Stimulated activated CD8-positive, alpha-beta memory T cell treated with anti-CD3 and anti-CD28 coated beads, Interleukin-12 subunit alpha, Interleukin-12 subunit beta, amount 100 ng/mL, for 4 hours (primary cell): ENCODE results near the gene LRRC37A.
"Not testable (repeated sequence)": the region's sequence is repeated elsewhere in the genome, so short reads cannot be mapped to it uniquely, and the experiment has no call there.

Source experiments
- DNase-seq: peaks from one replicate; pipeline ENCODE4 v3.0.0-alpha.2; 2020; ENCODE audit warnings: low read depth

Gene LRRC37A

DNA sequence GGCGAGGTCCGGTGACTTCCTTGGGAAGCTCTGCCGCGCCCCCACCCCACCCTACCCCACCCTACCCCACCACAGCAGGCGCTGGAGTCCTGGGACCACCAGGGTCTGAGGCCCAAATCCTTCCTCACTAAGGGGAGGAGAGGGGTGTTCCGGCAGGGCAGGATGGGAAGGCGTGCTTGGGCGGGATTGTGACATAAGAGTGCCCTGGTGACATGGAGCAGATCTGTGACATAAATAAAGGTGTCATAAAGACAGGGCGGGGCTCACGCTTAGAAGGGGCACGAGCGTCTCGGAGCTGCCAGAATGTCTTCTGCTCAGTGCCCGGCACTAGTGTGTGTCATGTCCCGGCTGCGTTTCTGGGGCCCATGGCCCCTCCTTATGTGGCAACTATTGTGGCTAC is at the start of gene LRRC37A:
TSS of gene LRRC37A (plus strand) at position 301 of the 400 bp plus-strand sequence. CDS start at position 304, 3 bp downstream.
- DNase-seq = not testable (repeated sequence)

DNA sequence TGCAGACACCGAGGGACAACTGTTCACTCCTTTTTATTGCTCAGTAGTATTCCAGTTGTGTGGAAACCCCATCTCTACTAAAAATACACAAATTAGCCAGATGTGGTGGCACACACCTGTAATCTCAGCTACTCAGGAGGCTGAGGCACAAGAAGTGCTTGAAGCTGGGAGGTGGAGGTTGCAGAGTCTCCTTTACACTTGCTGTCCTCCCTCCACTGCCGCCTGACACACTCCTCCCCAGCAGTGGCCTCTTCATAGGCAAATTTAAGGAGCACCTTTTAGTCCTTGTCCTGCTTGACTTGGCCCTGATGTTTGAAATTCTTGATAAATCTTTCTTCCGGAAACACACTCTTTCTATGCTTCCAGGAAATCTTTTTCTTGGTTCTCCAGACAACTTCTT is 45.8 kb upstream of the LRRC37A start:
- DNase-seq = not testable (repeated sequence)

DNA sequence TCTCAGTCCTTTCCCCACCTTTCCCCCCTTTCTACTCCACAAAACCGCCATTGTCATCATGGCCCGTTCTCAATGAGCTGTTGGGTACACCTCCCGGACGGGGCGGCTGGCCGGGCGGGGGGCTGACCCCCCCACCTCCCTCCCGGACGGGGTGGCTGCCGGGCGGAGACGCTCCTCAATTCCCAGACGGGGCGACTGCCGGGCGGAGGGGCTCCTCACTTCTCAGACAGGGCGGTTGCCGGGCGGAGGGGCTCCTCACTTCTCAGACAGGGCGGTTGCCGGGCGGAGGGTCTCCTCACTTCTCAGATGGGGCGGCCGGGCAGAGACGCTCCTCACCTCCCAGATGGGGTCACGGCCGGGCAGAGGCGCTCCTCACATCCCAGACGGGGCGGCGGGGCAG is 42.1 kb upstream of the LRRC37A start:
- DNase-seq = not testable (repeated sequence)

DNA sequence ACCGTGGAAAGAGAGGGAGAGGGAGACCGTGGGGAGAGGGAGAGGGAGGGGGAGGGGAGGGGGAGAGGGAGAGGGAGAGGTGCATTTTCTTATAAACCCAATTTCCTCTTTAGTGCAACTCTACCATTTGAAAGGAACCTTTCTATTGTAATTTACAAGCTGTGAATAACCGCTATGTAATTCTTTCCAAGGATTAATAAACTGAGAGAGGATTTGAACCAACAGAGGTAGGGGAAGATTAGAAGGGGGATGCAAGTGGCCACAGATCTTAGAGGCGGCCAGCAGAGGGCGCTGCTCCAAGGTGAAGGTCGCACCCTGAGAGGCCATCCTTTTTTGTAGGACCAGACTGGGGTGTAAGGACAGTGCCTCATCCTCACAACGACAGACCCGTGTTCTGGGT is 41.2 kb upstream of the LRRC37A start:
- peak; percentile 55 for DNase-seq

DNA sequence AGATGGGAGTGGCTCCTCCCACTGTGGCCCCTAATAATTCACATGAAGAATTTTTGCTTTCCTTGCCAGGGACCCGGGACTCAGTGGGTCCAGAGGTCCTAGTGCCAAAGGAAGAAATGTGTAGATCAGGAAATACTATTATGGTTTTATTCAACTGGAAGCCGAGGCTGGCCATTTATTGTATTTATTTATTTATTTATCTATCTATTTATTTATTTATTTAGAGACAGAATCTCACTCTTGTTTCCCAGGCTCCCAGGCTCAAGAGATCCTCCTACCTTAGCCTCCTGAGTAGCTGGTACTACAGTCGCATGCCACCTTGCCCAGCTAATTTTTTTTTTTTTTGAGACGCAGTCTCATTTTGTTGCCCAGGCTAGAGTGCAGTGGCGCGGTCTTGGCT is 40.7 kb upstream of the LRRC37A start:
- not testable (repeated sequence) for DNase-seq

DNA sequence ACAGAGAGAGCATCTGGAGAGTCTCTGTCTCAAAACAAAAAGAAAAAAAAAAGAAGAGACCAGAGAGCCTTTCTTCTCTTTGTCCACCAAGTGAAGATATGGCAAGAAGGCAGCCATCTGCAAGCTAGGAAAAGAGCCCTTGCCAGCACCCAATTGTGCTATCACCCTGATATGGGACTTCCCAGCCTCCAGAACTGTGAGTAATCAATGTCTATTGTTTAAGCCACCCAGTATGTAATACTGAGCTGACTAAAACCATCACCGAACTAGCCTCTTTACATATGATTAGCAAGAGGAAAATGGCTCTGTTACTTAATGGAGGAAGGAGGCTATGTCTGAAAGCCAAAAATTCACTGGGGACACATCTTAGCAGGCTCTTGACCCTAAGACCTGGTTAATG is 38.6 kb upstream of the LRRC37A start:
- not testable (repeated sequence) for DNase-seq

DNA sequence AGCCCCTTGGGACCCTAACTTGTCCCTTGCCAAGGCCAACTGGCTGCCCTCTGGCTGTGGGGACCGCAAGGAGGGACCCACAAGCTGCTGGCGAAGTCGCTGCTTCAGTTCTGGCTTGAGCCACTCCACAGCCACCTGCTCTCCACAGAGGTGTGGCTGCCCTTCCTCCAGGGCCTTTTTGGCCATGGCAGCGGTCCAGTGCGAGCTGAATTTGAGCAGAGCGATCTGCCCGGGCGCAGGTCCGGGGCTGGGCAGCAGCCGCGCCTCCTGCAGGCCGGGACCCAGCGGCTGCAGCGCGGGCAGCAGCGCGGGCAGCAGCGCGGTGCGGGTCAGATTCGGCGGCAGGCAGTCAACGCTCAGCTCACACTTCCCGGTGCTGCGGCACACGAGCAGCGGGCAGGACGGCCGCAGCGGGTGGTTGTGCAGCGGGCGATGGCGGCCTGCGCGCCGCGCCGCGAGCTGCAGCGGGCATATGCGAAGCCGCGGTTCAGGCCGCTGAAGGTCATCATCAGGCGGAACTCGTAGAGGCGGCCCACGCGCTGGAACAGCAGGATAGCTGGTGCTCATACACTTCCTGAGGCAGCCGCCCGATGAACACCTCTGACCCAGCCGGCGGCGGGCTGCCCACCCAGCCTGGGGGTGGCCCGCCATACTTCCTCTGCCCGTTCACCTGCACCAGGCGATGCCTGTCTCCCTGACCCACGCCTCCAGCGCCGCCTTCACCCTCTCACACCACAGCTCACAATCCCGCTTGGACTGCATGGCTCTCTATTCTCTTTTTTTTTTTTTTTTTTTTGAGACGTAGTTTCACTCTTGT is 34.9 kb upstream of the LRRC37A start:
- not testable (repeated sequence) for DNase-seq

DNA sequence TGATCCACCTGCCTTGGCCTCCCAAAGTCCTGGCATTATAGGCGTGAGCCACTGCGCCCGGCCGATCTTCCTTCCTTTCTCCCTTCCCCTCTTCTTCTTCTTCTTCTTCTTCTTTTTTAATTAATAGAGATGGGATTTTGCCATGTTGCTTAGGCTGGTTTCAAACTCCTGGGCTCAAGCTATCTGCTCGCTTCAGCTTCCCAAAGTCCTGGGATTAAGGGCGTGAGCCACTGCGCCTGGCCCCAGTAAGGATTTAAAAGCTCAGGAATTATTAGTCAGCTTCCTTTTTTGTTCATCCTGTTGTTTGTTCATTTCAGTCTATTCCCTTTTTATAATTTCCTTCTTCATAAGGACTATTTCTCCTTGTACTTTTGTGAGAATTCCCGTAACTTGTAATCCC is 32.7 kb upstream of the LRRC37A start:
- no peak for DNase-seq

DNA sequence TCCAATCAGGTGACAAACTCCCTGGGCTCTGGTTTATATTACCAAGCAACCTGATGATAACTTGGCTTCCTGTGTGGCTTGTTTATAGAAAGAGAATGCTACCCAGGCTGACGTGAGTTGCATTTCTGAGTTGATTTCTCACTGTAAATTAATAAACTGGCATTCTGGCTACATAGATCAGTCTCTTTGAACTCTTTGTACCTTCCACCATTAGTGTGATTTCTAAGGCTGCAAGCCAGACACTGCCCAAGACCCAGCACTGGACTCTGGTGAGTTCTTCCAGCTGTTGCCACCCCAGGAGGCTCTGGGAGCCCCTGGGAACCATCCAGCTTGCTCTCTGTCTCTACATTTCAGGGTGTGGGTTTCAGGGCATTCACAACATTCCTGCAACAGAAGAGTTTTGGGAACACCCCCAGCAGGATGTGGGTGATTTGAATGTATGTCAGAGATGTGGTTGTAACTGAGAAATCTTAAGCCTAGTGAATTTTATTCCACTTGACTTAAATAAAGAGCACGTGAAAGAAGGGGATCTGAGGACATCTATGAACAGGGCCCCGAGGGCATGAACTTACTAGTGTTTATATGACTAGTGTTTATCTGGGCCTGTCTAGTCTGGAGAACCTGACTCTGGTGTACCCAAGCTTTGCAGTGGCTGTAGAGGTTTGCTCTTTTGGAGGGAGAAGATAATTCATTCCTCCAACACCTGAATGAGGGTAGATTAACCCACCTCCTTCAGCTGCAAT is 30.3 kb upstream of the LRRC37A start:
- DNase-seq = no peak

DNA sequence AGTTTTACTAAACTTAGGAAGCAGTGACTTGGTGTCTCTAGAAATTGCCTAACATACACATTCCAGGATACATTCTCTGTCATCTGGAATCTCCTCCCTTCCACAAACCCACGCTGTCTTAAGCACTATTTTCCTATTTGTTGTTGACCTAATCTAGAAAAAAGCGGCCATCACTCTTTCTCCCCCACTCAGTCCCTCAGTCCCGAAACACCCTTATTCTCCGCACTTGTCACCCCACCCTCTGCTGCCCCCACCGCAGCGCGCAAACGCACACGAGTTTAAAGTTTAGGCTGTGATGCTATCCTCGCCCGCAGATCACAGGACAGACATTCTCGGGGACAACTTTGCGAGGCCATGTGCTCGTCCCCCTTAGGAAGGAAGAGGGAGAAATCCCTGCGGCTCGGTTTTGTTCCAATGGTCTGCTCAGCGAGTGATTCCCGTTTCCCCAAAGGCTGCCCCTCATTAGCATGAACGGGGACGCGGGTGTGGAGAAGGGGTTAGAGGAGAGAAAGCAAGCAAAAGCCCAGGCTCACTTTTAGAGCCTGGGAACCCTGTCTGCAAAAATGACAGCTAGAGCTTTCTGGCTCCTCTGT is 28.8 kb upstream of the LRRC37A start:
- DNase-seq = not testable (repeated sequence)

DNA sequence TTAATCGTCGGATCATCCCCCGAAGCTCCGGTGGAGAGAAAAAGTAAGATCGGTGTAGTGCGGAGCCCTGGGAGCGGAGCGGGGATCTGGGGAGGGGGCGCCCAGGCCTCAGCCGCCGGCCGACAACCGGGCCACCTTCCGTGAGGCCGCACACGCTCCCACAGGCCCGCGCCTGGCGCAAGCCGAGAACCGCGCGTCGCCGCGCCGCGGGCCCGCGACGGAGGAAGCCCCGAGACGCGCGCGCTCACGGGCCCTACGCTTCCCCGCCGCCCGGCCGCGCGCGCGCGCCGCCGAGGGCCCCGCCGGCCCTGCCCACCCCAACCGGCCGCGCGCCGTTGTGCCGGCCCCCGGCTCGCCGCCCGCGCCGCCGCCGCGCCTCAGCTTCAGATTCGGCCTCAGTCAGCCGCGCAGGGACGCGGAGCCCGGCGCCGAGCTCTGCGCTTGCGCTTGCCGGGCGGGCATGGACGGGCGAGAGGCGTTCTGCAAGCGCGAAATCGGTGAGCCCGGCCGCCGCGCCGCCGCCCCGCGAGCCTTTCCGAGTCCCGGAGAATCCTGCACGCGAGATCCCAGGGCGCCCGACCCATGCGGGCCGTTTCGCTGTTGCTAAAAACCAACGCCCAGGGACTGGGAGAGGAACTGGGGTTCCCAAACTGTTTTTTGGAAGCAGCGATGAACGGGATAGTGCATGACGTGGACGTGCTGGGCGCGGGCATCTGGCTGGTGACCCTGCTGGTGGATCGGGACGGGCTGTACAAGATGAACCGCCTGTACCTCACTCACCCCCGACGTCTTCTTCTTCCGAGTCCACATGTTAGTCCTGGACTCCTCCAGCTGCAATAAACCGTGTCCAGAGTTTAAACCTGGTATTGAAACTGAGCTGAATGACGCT is 28.0 kb upstream of the LRRC37A start:
- DNase-seq = peak; percentile 76

DNA sequence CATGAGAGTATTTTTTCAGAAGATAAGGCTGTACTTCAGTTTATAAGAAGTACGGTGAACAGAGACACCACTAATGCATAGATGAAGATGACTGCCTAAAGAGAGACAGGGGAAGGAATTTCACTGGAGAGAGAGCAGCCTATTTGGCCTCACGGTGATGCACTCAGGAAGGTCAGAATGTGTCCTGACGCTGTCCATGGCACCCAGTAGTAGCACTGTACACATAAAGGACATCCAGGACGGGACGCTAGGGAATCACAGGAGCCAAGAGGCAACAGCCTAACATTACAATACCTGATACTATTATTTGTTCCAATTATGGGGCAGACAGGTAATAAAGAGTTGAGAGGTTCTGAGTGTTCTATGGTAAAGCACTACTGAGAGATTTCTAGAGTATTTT is 24.9 kb upstream of the LRRC37A start:
- DNase-seq = no peak

DNA sequence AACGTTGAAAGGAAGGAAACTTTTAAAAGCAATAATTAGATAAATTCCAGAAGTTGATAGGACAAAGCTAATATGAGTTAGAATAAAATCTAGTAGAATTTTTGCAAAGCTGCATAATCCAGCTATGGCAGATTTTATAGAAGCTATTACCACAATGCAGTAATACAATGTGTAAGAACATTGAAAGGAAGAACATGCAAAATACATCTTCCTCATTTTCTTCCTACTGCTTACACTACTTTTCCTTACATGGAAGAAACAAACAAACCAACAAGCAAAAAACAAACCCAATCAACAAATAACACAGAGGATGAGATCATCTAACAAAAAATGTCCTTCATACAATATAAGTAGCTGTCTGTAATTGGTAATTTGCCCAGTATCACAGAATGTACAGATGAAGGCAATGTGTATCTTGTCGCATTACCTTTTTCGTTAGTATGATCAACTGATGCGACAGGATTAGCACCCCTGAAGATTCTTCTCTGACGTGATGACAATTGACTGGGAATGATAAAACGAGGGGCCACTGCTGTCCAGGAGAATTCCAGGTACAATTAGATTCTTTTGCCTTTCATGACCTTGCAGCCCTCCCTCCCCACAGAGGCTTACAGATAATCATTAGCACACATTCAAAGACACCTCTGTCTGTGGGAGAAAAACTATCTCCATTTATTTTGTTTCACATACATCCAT is 21.2 kb upstream of the LRRC37A start:
- DNase-seq = no peak

DNA sequence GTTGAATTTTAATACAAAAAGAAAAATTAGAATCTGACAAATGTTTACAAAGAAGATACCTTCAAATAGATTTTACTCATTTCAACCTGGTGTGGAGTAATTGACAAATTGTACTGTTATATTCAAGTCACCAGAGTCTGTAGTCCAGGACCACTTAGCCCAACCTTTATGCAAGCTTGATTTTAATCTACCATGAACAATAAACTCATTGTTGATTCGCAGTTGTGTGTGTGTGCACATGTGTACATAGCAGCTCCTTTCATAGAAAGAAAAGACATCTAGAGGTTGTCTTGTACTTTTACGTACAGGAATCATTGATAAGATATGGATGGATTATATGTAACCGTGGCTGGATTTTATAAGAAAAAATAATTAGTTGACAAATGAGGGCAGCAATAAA is 20.7 kb upstream of the LRRC37A start:
- no peak for DNase-seq

DNA sequence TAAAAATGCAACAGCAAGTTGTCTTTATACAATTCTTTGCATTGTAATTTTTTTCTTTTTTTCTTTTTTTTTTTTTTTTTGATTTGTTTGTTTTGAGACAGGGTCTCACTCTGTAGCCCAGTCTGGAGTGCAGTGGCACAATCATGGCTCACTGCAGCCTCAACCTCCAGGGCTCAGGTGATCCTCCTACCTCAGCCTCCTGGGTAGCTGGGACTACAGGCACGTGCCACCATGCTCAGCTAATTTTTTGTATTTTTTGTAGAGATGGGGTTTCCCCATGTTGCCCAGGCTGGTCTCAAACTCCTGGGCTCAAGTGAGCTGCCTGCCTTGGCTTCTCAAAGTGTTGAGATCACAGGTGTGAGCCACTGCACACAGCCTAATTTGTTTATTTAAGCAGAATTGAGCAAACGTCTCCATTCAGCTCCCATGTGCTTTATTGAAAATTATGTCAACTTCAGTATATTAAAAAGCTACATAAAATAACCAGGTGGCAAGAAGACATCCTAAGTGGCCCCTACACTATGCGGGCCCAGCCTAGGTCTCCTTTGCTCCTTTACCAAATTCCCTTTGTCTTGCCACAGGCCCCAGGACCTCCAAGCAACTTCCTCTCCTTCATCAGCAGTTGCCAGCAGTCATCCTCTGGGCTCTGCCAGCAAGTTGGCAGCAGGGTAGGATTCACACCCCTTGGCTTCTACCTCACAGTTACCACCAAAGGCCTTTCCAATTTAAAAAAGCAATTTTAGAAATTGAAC is 18.0 kb upstream of the LRRC37A start:
- DNase-seq = not testable (repeated sequence)

DNA sequence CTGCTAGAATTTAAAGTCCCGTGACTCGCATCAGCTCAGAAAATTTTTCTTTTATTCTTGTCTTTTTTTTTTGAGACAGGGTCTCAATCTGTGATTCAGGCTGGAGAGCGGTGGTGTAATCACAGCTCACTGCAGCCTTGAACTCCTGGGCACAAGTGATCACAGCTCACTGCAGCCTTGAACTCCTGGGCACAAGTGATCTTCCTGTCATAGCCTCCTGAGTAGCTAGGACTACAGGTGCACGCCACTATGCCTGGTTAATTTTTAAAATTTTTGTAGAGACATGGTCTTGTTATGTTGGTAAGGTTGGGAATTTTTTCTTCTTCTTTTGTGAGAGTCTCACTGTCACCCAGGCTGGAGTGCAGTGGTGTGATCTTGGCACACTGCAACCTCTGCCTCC is 13.6 kb upstream of the LRRC37A start:
- DNase-seq = not testable (repeated sequence)

DNA sequence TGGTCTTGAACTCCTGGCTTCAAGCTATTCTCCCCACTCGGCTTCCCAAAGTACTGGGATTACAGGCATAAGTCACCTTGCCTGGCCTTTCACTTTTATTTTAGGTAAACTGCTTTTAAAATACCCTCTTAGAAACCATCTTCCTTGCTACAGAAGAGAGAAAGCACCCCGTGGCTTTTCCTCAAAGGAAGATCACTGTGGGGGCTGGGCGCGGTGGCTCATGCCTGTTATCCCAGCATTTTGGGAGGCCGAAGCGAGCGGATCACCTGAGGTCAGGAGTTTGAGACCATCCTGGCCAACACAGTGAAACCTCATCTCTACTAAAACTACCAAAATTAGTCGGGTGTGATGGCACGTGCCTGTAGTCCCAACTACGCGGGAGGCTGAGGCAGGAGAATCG is 12.3 kb upstream of the LRRC37A start:
- DNase-seq = not testable (repeated sequence)

DNA sequence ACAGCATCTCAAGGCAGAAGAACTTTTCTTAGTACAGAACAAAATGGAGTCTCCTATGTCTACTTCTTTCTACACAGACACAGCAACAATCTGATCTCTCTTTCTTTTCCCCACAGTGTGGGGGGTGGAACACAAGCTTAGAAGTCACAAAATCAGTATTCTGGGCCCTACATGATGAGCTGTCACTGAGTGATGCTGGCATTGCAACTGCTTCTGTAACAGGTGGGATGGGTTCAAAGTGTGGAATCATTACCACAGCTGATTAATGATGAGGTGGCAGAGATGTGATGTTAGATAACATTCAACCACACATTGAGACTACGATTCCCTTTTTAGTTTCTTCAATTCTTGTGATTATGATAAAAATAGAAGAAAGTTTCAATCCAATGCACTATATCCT is 10.5 kb upstream of the LRRC37A start:
- DNase-seq = not testable (repeated sequence)

DNA sequence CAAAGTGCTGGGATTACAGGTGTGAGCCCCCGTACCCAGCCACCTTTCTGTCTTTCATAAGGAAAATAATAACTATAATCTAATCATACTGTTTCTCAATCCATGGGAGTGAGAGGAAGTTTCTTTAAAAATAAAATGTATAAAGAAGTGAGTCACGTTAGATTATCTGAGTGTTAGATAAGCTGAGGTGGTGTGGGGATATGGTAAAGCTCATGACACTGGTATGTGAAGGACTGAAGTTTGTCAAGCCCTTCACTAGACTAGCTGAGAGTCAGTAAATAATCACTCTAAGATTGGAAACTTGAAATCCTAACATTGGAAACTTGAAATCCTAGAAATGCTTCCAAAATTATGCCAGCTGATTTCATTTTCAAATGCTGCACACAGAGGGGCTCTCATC is 9.4 kb upstream of the LRRC37A start:
- not testable (repeated sequence) for DNase-seq

DNA sequence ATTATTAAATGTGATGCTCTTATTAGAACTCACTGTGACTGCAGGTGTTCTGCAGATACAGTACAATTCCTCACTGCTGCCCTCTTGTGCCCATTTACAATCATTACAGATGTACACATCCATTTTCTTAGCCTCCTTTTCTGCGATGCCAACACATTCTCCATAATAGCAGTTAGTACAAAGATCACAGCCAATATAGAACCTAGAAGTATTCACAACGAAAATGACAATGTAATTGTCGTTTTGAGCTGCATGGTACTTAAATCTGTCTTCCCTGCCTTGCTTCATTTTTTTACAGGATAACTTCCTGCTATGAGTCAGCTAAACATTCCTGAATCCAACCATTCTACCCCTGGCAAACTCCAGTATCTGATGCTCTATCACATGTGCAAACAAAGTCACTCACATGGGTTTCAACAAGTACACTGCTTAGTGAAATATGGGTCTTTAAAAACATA is 8.1 kb upstream of the LRRC37A start:
- DNase-seq = not testable (repeated sequence)
